Body of pancreas (tissue), 4 donors: Measurements from ENCODE around the gene NOL4L. TPM values are rescaled to one million over a fixed set of nuclear protein-coding genes. Genes with fewer than 3 reads are reported as not detected.

Source experiments
- ATAC-seq: fragments of 150-250 bp; one replicate; pipeline ENCODE4 v1.9.1; 2016
- DNase-seq, 4 donors: peaks; one replicate each; pipeline ENCODE4 v3.0.0-alpha.2; 2019
- H3K27ac ChIP-seq, 4 donors: fragments of 200-600 bp; sonication (generic); 1 replicate in 3 of 4; 2 replicates in 1 of 4; pipeline versions ENCODE4 v1.5.1 to v1.6.1; 2016 to 2019; ENCODE audit warnings: mild to moderate bottlenecking in 1 of 4, mixed read lengths in 1 of 4, moderate library complexity in 1 of 4
- H3K27me3 ChIP-seq, 2 donors: fragments of 200-600 bp; sonication (generic); one replicate each; pipeline ENCODE4 v1.6.0; 2016; ENCODE audit warnings: mild to moderate bottlenecking in 1 of 2
- H3K36me3 ChIP-seq, 2 donors: fragments of 200-600 bp; sonication (generic); replicated peaks in 1 of 2; 2 replicates each; pipeline ENCODE4 v1.5.1; 2016; ENCODE audit warnings: low read depth in 2 of 2; ENCODE audit not compliant: insufficient read depth in 1 of 2
- H3K4me1 ChIP-seq: fragments of 200-600 bp; sonication (generic); one replicate; pipeline ENCODE4 v1.6.0; 2016
- H3K4me3 ChIP-seq, 2 donors: fragments of 200-600 bp; sonication (generic); 1 replicate in 1 of 2; 2 replicates in 1 of 2; pipeline ENCODE4 v1.5.1; 2016 to 2019
- H3K9me3 ChIP-seq, 3 donors: fragments of 200-600 bp; sonication (generic); 1 replicate in 2 of 3; 2 replicates in 1 of 3; pipeline ENCODE4 v1.5.1; 2016
- POLR2A ChIP-seq, 3 donors: fragments of 450-650 bp; IDR thresholded peaks; one replicate each; pipeline ENCODE4 v1.6.1; 2016; ENCODE audit warnings: antibody characterized with exemption in 3 of 3, mild to moderate bottlenecking in 2 of 3
- WGBS, 2 donors: methylation state at CpG; one replicate each; pipeline ENCODE4 v1.1.5; 2017; 5-methylcytosine and 5-hydroxymethylcytosine counted together
- intact Hi-C: fragments of 100-400 bp; cut with DNase I; formaldehyde crosslinking; loops from one replicate; pipeline ENCODE4 v1.15.1; 2023
- total RNA-seq, 2 donors: library from RNA; depleted of rRNA; stranded (reverse); fragments of >200 nt; gene quantifications; one replicate each; pipeline ENCODE4 v1.1.0, GENCODE V29; 2016
- TF ChIP-seq, protein P1 (sequence below), 7 experiments: fragments of 450-650 bp in 4 of 7; fragments of 200-600 bp in 3 of 7; sonication (generic) in 3 of 7; IDR thresholded peaks; one replicate each; pipeline ENCODE4 v1.5.1; 2016 to 2019; ENCODE audit warnings: antibody characterized with exemption in 7 of 7

The NOL4L gene
- total RNA-seq, 2 donors from 2014 or later: 15.0 to 36.9 TPM

DNA sequence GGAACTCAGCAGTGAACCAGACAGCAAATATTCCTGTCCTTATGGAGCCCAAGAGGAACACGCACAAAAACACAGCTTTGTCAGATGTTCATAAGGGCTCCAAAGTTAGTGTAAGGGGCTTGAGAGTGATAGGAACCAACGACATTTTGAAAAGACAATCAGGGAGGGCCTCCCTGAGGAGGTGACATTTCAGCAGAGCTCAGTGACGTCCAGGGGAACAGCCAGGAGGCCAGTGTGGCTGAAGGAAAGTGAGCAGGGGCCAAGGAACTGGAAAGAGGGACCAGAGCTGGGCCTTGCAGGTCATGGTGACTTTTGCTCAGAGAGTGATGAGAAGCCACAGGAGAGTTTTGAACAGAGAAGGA lies 16.1 kb downstream of the NOL4L start:
- H3K27me3 ChIP-seq: no peaks in the 10 kb centered on the region
- DNase-seq (no peak), ATAC-seq (no peak)
- intact Hi-C loops: no loop called here
- H3K4me1 ChIP-seq: no peaks in the 10 kb centered on the region
- no peaks in the 10 kb centered on the region for H3K9me3 ChIP-seq
- no peak overlapping the region for H3K27ac ChIP-seq
- 61 to 73% methylated on average over 3 of the region's 3 CpGs for WGBS, 2 donors
- TF ChIP-seq, protein P1, sequence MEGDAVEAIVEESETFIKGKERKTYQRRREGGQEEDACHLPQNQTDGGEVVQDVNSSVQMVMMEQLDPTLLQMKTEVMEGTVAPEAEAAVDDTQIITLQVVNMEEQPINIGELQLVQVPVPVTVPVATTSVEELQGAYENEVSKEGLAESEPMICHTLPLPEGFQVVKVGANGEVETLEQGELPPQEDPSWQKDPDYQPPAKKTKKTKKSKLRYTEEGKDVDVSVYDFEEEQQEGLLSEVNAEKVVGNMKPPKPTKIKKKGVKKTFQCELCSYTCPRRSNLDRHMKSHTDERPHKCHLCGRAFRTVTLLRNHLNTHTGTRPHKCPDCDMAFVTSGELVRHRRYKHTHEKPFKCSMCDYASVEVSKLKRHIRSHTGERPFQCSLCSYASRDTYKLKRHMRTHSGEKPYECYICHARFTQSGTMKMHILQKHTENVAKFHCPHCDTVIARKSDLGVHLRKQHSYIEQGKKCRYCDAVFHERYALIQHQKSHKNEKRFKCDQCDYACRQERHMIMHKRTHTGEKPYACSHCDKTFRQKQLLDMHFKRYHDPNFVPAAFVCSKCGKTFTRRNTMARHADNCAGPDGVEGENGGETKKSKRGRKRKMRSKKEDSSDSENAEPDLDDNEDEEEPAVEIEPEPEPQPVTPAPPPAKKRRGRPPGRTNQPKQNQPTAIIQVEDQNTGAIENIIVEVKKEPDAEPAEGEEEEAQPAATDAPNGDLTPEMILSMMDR (IDR thresholded peaks at IDR 0.05): no peak
- TF ChIP-seq POLR2A (IDR thresholded peaks at IDR 0.05): no peak
- H3K4me3 ChIP-seq: no peak overlapping the region
- H3K36me3 ChIP-seq: no peaks in the 10 kb centered on the region

DNA sequence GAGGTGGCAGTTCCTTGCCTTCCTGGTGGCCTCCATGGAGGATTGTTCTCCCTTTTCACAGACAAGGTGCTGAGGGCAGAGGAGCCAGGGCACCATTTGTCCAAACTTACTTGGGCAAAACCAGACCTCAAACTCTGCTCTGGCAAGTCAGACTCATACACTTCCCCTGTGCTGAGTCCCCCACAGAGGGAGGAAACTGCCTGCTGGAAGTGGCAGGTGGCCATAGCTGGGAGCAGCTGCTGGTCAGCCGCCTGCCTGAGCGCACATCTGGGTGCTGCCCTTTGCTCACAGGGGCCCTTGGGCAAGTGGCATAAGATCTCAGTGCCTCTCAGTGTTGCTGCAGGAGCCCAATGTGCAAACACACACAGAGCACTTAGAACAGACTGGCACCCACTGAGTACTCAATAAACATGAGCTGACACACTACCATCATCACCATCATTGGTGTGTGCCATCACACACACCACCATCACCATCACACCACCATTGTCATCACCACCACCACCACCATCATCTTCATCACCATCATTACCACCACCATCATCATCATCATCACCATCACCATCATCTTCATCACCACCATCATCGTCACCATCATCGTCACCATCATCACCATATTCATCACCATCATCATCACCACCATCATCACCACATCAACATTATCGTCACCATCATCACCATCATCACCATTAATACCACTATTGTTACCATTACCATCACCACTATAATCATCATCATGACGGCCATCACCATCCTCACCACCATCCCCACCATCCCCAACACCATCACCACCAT lies 17.6 kb downstream of the NOL4L start:
- intact Hi-C loops: no loop called here
- DNase-seq: no peak
- ATAC-seq: no peak
- H3K4me1 ChIP-seq: no peaks in the 10 kb centered on the region
- no peak for TF ChIP-seq POLR2A (IDR thresholded peaks at IDR 0.05)
- TF ChIP-seq, protein P1 (IDR thresholded peaks at IDR 0.05): no peak
- WGBS, 2 donors: 86 to 87% methylated on average over 4 to 6 of the region's 6 CpGs
- H3K27me3 ChIP-seq: no peaks in the 10 kb centered on the region
- no peak overlapping the region for H3K27ac ChIP-seq
- H3K36me3 ChIP-seq: no peaks in the 10 kb centered on the region
- no peak overlapping the region for H3K4me3 ChIP-seq
- no peaks in the 10 kb centered on the region for H3K9me3 ChIP-seq

GRCh38 chr20:32566379-32567374 lies 18.5 kb downstream of the NOL4L start:
- TF ChIP-seq, protein P1 (IDR thresholded peaks at IDR 0.05): no peak
- no peak for TF ChIP-seq POLR2A (IDR thresholded peaks at IDR 0.05)
- no peak for ATAC-seq
- H3K27me3 ChIP-seq: no peaks in the 10 kb centered on the region
- 85 to 94% methylated on average over 11 to 12 of the region's 12 CpGs for WGBS, 2 donors
- no peaks in the 10 kb centered on the region for H3K9me3 ChIP-seq
- no peak overlapping the region for H3K4me3 ChIP-seq
- intact Hi-C loops: no loop called here
- no peak overlapping the region for H3K27ac ChIP-seq
- no peak for DNase-seq
- no peaks in the 10 kb centered on the region for H3K4me1 ChIP-seq
- no peaks in the 10 kb centered on the region for H3K36me3 ChIP-seq

GRCh38 chr20:32565735-32566032 lies 19.4 kb downstream of the NOL4L start:
- no peaks in the 10 kb centered on the region for H3K4me1 ChIP-seq
- intact Hi-C loops: no loop called here
- no peak for TF ChIP-seq POLR2A (IDR thresholded peaks at IDR 0.05)
- TF ChIP-seq, protein P1 (IDR thresholded peaks at IDR 0.05): no peak
- ATAC-seq (no peak), DNase-seq (no peak)
- WGBS, 2 donors: 87% methylated on average over 5 of the region's 5 CpGs
- no peaks in the 10 kb centered on the region for H3K36me3 ChIP-seq
- no peaks in the 10 kb centered on the region for H3K9me3 ChIP-seq
- H3K27me3 ChIP-seq: no peaks in the 10 kb centered on the region
- H3K27ac ChIP-seq: no peak overlapping the region
- no peak overlapping the region for H3K4me3 ChIP-seq
